K562 (cell line): ENCODE measurements around the gene HIVEP2. TPM values are rescaled to one million over a fixed set of nuclear protein-coding genes. Genes with fewer than 3 reads are reported as not detected.

ENCODE experiments used
- COPS2 ChIP-seq: fragments of 450-650 bp; conservative IDR thresholded peaks from 2 replicates; pipeline ENCODE4 v1.6.1; 2016; ENCODE audit warnings: mild to moderate bottlenecking, moderate library complexity
- CREB1 ChIP-seq, 2 experiments: sonication (generic) in 1 of 2; formaldehyde crosslinking in 1 of 2; IDR thresholded peaks; 2 replicates each; pipeline versions ENCODE4 v1.6.1 to v1.8.0; 2012 to 2022; ENCODE audit warnings: inconsistent platforms in 1 of 2, mild to moderate bottlenecking in 1 of 2, missing genetic modification reagents in 1 of 2, moderate library complexity in 1 of 2
- GABPA ChIP-seq: fragments of 200-800 bp; sonication (Bioruptor generic); conservative IDR thresholded peaks from 2 replicates; pipeline ENCODE4 v1.6.1; 2016; ENCODE audit warnings: low read depth, missing genetic modification characterization, missing compliant biosample characterization
- KDM4B ChIP-seq, 2 experiments: fragments of 450-650 bp in 1 of 2; sonication (generic) in 1 of 2; IDR thresholded peaks; 2 replicates each; pipeline ENCODE4 v1.6.1; 2016 to 2017; ENCODE audit warnings: borderline replicate concordance in 2 of 2, antibody characterized with exemption in 1 of 2, low read depth in 1 of 2, mild to moderate bottlenecking in 1 of 2
- KLF13 ChIP-seq: fragments of 450-650 bp; IDR thresholded peaks from 2 replicates; pipeline ENCODE4 v1.6.1; 2016; ENCODE audit warnings: missing genetic modification characterization, low read depth, mild to moderate bottlenecking, missing compliant biosample characterization, moderate library complexity, borderline replicate concordance
- MEIS2 ChIP-seq: fragments of 450-650 bp; IDR thresholded peaks from 2 replicates; pipeline ENCODE4 v1.6.1; 2014; ENCODE audit warnings: mild to moderate bottlenecking; ENCODE audit not compliant: partially characterized antibody
- NR2C2 ChIP-seq, 2 experiments: fragments of 200-800 bp in 1 of 2; sonication (Bioruptor generic) in 1 of 2; sonication (generic) in 1 of 2; formaldehyde crosslinking in 1 of 2; IDR thresholded peaks; 2 replicates each; pipeline versions ENCODE4 v1.6.1 to v1.8.0; 2016 to 2022; ENCODE audit warnings: mild to moderate bottlenecking in 1 of 2, missing compliant biosample characterization in 1 of 2, missing genetic modification characterization in 1 of 2, missing genetic modification reagents in 1 of 2
- PRDM10 ChIP-seq: fragments of 450-650 bp; IDR thresholded peaks from 2 replicates; pipeline ENCODE4 v1.6.1; 2018; ENCODE audit not compliant: partially characterized antibody
- TAL1 ChIP-seq: fragments of 450-650 bp; IDR thresholded peaks from 2 replicates; pipeline ENCODE4 v1.6.1; 2016; ENCODE audit warnings: mild to moderate bottlenecking
- ZC3H8 ChIP-seq: fragments of 450-650 bp; IDR thresholded peaks from 2 replicates; pipeline ENCODE4 v1.6.1; 2017
- ZFP30 ChIP-seq: fragments of 250-450 bp; sonication (Bioruptor Pico); IDR thresholded peaks from 2 replicates; pipeline ENCODE4 v1.8.0; 2022; ENCODE audit warnings: moderate library complexity, mild to moderate bottlenecking, inconsistent platforms, borderline replicate concordance
- ZNF347 ChIP-seq: fragments of 450-650 bp; formaldehyde crosslinking; IDR thresholded peaks from 2 replicates; pipeline ENCODE4 v1.4.0; 2020; ENCODE audit warnings: low read depth, mild to moderate bottlenecking, moderate library complexity
- polyA plus RNA-seq, 8 experiments: library from polyadenylated mRNA; depleted of rRNA in 4 of 8; stranded (reverse) in 5 of 8; unstranded in 3 of 8; fragments of >200 nt; fragmentation: Nextera tagmentation in 2 of 8; fragmentation: Illumina TruSeq in 1 of 8; extraction: Ambion mirVana in 2 of 8; extraction: Trizol in 1 of 8; gene quantifications; 2 replicates each; pipeline versions ENCODE4 v1.2.1 to v1.2.3, GENCODE V29; 2011 to 2014; ENCODE audit warnings: inconsistent platforms in 1 of 8, missing spikeins in 1 of 8
- total RNA-seq, 7 experiments: library from RNA; depleted of rRNA in 6 of 7; stranded (reverse); fragments of >200 nt in 6 of 7; fragmentation: Illumina TruSeq in 2 of 7; extraction: Trizol in 2 of 7; gene quantifications; 2 replicates each; pipeline versions ENCODE4 v1.2.1 to v1.2.3, GENCODE V29; 2011 to 2021; ENCODE audit warnings: low replicate concordance in 1 of 7
- TF ChIP-seq, protein P1 (sequence below): conservative IDR thresholded peaks from 2 replicates; pipeline ENCODE4 v1.6.1; 2011; ENCODE audit warnings: low read depth, mild to moderate bottlenecking, low read length; ENCODE audit not compliant: control insufficient read depth

The HIVEP2 gene
- total and polyA plus RNA-seq, 9 of the 15 experiments (the other 6 are each of a cell fraction or from before 2014, with no cell fraction given), result under 0.01 to 1.2 (median 0.31) TPM

DNA sequence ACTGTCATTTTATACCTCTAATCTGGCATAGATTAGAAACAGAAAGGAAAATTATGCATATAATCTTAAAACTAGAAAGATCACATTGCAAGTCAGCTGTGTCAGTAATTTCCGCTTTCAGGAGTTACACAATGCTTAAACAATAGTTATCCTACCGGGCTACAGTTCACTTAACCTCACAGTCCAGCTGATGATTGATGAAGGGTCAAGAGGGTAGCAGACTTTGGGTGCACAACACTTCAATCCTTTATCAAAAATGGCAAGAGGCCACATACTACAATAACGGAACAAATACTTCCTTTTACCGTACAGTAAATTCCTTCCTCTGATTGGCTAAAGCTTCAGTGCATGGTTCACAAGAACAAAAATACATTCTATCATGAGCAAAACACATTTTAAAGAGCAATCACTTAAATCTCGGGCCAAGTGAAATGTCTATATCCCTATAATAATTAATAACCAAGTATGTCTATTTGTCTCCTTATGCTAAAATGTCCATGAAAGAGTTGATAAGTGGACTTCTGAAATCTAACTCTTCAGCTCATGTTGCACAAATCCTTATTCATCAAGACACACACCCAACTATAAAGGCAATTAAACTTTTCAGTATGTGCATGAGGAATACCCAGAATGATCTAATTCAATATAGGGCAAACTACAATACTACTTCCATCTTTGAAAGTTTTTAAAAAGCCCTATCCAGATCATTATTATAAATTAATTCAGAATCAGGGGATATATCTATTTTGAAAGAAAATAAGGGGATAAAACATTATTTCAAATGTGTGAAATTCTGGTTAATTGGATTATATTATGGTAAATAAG is 76.8 kb downstream of the HIVEP2 start (continued):
- TF ChIP-seq NR2C2 (CRISPR knock-in tag; IDR thresholded peaks at IDR 0.05) (no peak), NR2C2 (tag; IDR thresholded peaks at IDR 0.05) (peak; percentile 48; the same call in 1 of the 2 replicates), MEIS2 (peak; percentile 51), KLF13 (no peak), ZC3H8 (no peak), ZFP30 (CRISPR knock-in tag) (no peak), PRDM10 (no peak), ZNF347 (0 out of 2 replicates have a peak, but pooled peaks have one; percentile 63), GABPA (tag) (0 out of 2 replicates have a peak, but pooled peaks have one; percentile 18), TAL1 (no peak), CREB1 (IDR thresholded peaks at IDR 0.05) (no peak), CREB1 (CRISPR knock-in tag; IDR thresholded peaks at IDR 0.05) (no peak), COPS2 (no peak), KDM4B (IDR thresholded peaks at IDR 0.05; ENCODE audit: borderline replicate concordance in 2 of 2, low read depth in 1 of 2) (no peak)
- TF ChIP-seq, protein P1, sequence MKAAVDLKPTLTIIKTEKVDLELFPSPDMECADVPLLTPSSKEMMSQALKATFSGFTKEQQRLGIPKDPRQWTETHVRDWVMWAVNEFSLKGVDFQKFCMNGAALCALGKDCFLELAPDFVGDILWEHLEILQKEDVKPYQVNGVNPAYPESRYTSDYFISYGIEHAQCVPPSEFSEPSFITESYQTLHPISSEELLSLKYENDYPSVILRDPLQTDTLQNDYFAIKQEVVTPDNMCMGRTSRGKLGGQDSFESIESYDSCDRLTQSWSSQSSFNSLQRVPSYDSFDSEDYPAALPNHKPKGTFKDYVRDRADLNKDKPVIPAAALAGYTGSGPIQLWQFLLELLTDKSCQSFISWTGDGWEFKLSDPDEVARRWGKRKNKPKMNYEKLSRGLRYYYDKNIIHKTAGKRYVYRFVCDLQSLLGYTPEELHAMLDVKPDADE, result no peak
